Measurements from ENCODE around the gene EXPH5.
A peak's percentile ranks its signal among the peaks of the same experiment; 100 is the strongest.
"Not testable (repeated sequence)": the region's sequence is repeated elsewhere in the genome, so short reads cannot be mapped to it uniquely, and the experiment has no call there.

Gene EXPH5

DNA sequence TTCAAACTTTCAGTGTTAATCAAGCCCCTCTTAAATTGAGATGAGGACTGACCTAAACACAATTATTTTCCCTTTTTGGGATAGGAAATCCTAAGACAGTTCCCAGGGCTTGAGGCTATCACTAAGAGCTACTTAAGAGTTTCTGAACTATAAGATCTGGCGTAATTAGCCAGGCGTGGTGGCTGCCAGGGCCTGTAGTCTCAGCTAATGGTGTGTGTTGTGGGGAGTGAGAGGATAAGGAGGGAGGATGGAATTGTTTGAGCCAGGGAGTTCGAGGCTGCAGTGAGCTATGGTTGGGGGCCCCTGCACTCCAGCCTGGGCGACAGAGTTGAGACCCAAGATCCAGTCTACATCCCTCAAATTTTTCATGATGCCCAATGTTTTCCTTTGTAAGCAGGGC, 23.5 kb upstream of the EXPH5 start:
- no peak for DNase-seq (ENCODE audit: low spot score in 2 of 2)
- H3K36me3 Mint-ChIP-seq = no peaks in the 10 kb centered on the region
- H3K4me3 Mint-ChIP-seq = no peak overlapping the region
- H3K4me1 Mint-ChIP-seq = no peaks in the 10 kb centered on the region
- H3K27ac Mint-ChIP-seq = no peak overlapping the region
- no peaks in the 10 kb centered on the region for H3K9me3 Mint-ChIP-seq
- no peak for ATAC-seq

DNA sequence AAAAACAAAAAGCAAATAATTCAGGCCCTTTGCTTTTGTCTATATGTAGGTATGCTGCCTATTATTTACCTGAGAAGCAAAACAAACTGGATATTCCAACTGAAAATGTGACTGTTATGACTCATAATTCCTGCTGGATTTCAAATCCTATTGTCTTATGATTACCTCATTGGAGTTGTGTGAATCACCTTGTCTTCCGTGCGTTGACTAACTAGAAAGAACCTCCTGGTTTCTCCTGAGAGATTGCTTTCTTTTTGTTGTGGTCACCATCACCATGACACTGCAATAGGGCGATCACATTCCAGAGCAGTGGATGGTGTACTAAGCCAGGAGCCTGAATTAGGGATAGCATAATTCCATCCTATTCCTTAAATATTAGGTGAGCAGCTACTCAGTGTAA, 23.0 kb upstream of the EXPH5 start:
- ATAC-seq (no peak), DNase-seq (ENCODE audit: low spot score in 2 of 2) (no peak)
- no peaks in the 10 kb centered on the region for H3K4me1 Mint-ChIP-seq
- H3K36me3 Mint-ChIP-seq = no peaks in the 10 kb centered on the region
- no peak overlapping the region for H3K27ac Mint-ChIP-seq
- H3K9me3 Mint-ChIP-seq = no peaks in the 10 kb centered on the region
- no peak overlapping the region for H3K4me3 Mint-ChIP-seq

DNA sequence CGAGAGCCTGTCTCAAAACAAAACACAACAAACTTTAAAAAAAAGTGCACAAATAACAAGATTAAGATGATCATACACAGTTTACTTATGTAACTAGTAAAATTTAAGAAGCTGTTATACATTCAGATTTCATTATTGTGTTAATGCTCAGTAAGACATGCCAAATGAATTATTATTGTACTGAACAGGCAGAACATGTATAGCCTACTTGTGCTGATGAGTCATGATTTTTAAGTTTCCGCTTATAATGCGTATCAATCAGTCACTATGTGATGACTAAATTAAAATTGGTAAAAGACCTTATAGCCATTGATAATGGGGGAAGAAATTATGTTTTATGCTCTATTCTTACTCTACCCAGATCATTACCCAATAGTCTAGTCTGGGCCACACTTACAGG, 20.5 kb upstream of the EXPH5 start:
- DNase-seq (ENCODE audit: low spot score in 2 of 2) (no peak), ATAC-seq (no peak)
- H3K4me3 Mint-ChIP-seq = no peak overlapping the region
- H3K36me3 Mint-ChIP-seq = no peaks in the 10 kb centered on the region
- H3K27ac Mint-ChIP-seq = no peak overlapping the region
- no peaks in the 10 kb centered on the region for H3K9me3 Mint-ChIP-seq
- H3K4me1 Mint-ChIP-seq = no peaks in the 10 kb centered on the region

DNA sequence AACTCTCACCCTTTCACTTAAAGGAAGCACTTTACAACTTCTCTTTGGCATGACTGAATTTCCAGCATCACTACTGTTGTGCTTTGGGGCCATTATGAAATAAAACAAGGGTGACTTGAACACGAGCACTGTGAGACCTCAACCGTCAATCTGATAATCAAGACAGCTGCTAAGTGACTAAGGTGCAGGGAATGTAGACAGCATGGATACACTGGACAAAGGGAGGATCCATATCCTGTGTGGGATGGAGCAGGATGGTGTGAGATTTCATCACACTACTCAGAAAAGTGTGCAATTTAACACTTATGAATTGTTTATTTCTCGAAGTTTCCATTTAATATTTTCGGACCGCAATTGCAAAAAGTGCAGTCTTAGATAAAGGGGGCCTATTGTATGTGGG, 16.1 kb upstream of the EXPH5 start:
- no peak for ATAC-seq
- H3K4me3 Mint-ChIP-seq = no peak overlapping the region

DNA sequence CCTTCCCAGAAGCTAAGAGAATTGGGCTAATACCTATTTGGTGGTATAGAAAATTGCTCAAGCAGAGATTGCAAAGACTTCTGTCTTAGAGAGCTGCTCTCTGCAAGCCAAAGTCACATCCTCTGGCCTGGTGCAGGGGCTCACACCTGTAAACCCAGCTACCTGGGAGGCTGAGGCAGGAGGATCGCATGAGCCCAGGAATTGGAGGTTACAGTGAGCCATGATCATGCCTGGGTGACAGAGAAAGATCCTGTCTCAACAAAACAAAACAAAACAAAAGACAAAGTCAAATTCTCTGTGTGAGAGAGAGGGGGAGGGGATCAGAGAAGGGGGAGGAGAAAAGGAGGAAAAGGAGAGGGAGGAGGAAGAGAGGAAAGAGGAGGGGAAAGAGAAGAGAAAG, 15.0 kb upstream of the EXPH5 start:
- DNase-seq (ENCODE audit: low spot score in 2 of 2) (no peak), ATAC-seq (no peak)
- H3K27ac Mint-ChIP-seq = no peak overlapping the region
- H3K9me3 Mint-ChIP-seq = no peaks in the 10 kb centered on the region
- H3K4me1 Mint-ChIP-seq = no peaks in the 10 kb centered on the region
- H3K4me3 Mint-ChIP-seq = no peak overlapping the region
- H3K36me3 Mint-ChIP-seq = no peaks in the 10 kb centered on the region

More for the DNA sequence above, 16.1 kb upstream of the EXPH5 start:
- Mint-ChIP-seq H3K36me3 (no peaks in the 10 kb centered on the region), H3K4me1 (no peaks in the 10 kb centered on the region), H3K27ac (no peak overlapping the region), H3K9me3 (no peaks in the 10 kb centered on the region)
- no peak for DNase-seq (ENCODE audit: low spot score in 2 of 2)

DNA sequence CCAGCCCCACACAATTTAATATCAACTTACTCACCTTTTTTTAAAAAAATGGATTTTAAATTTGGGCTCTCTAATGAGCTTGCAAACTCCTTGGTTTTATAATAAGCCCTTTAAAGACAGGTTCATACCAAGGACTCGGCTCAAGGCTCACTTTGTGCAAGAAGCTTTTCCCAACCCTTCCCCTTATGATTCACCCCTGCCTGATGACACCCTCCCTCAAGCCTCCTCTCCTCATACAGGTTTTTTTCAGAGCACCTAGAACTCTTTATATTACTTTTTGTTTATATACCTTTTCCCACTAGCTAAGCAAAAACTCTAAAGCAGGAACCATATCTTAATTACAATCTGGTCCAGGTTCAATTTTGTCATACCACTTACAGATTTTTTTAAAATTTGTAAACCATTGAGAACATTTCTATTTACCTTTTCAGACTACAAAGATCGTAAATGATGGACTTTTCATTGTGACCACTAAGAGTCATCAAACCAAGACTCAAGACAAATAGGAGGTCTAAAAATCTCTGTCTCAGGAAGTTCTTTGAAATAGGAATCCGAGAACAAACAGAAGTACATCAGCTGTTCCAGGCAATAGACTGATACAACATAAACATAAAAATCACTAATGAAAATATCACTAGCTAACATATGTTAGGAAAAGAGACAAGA, 13.1 kb upstream of the EXPH5 start:
- Mint-ChIP-seq H3K36me3 (no peaks in the 10 kb centered on the region), H3K4me3 (no peak overlapping the region), H3K9me3 (no peaks in the 10 kb centered on the region), H3K27ac (no peak overlapping the region), H3K4me1 (no peaks in the 10 kb centered on the region)
- DNase-seq (ENCODE audit: low spot score in 2 of 2) (no peak), ATAC-seq (no peak)

DNA sequence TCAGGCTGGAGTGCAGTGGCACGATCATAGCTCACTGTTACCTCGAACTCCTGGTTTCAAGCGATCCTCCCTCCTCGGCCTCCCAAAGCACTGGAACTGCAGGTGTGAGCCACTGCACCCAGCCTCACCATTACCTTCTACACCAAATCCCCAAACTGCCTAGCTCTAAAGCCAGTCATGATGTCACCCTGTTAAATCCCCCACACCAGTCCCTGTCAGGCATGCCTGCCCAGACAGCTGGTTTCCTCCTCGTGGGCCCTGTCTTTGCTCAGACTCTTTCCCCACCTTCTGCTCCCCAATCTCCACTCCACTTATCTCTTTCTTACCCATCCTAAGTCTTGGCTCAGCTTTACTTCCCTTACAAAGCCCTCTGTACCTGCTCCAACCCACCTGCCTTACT, 12.5 kb upstream of the EXPH5 start:
- no peak for DNase-seq (ENCODE audit: low spot score in 2 of 2)
- Mint-ChIP-seq H3K9me3 (no peaks in the 10 kb centered on the region), H3K36me3 (no peaks in the 10 kb centered on the region), H3K4me3 (no peak overlapping the region), H3K27ac (no peak overlapping the region), H3K4me1 (no peaks in the 10 kb centered on the region)
- ATAC-seq = no peak

DNA sequence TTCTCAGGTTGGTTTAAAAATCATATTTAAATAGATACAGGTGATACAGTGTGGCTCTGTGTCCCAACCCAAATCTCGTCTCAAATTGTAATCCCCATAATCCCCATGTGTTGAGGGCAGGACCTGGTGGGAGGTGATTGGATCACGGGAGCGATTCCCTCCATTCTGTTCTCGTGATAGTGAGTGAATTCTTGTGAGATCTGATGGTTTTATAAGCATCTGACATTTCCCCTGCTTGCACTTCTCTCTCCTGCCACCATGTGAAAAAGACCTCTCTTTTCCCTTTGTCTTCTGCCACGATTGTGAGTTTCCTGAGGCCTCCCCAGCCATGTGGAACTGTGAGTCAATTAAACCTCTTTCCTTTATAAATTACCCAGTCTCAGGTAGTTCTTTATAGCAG, 9.2 kb upstream of the EXPH5 start:
- not testable (repeated sequence) for H3K4me3 Mint-ChIP-seq, H3K9me3 Mint-ChIP-seq

DNA sequence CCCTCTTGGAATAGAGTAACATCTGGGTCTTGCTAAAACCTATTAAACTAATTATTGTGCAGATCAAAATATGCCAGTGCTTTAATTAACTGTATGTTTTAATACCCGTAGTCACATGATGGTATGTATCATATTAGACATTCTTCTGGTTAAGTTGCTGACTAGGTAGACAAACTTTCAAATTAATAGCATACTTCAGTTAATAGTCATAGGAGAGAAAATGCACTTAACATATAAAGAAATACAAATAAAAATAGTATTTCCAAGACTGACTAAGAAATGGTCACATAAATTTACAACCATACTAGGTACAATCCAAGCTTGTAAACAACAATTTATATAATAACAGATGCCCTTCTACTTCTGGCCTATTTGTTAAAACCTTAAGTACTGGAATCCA, 7.6 kb upstream of the EXPH5 start:
- no peak for DNase-seq (ENCODE audit: low spot score in 2 of 2)

More for the DNA sequence above, 9.2 kb upstream of the EXPH5 start:
- ATAC-seq; H3K27ac Mint-ChIP-seq; H3K4me1 Mint-ChIP-seq; DNase-seq (ENCODE audit: low spot score in 2 of 2); H3K36me3 Mint-ChIP-seq: not testable (repeated sequence)

DNA sequence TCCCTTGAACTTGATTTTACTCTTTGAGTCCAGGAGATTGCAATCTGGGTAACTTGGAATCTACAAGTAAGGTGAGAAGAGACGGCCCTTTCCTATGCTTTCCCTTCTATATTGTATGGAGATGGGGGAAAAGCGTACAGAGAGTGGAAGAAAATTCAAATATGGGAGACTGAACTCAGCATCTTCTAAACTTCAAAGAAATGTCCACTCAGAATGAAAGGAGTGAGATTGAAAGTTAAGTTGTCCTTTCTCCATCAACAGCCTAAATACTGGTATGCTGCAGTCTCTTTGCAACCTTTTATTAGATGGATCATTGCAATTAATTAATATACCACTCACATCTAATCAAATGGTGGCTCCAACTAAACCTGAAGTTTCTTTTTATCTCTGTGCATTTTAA, 6.4 kb upstream of the EXPH5 start:
- Mint-ChIP-seq H3K27ac (no peak overlapping the region), H3K4me1 (no peaks in the 10 kb centered on the region), H3K4me3 (no peak overlapping the region), H3K36me3 (no peaks in the 10 kb centered on the region), H3K9me3 (no peaks in the 10 kb centered on the region)
- no peak for DNase-seq (ENCODE audit: low spot score in 2 of 2)
- no peak for ATAC-seq

More for the DNA sequence above, 7.6 kb upstream of the EXPH5 start:
- H3K27ac Mint-ChIP-seq = no peak overlapping the region
- no peaks in the 10 kb centered on the region for H3K4me1 Mint-ChIP-seq
- H3K4me3 Mint-ChIP-seq = no peak overlapping the region
- no peak for ATAC-seq
- H3K9me3 Mint-ChIP-seq = no peaks in the 10 kb centered on the region
- no peaks in the 10 kb centered on the region for H3K36me3 Mint-ChIP-seq

DNA sequence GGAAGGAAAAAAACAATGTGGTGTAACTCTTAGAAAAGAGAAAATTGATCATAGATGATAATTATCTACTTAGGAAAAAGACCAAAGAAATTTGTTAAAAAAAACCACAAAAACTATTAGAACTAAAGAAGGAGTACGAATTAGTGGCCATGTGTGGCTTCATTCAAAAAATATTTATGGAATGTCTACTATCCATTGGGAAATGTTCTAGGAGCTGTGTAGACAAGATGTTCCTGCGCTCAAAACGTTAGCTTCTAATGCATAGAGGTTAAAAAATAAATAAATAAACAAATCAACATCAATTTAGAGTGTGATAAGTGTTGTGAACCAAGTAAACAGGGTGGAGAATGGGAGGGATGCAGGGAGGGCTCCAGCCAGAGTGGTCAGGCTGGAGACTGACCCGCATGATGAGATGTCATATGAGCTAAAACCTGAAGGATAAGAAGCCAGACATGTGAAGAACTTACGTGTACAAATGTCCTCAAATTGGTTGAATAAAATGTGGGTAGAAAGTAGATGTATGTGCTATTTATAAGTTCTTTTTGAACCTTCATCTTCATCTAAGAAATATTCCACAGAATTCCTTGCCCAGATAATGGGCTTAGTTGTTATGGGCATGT, 4.3 kb upstream of the EXPH5 start:
- no peak overlapping the region for H3K4me3 Mint-ChIP-seq
- no peaks in the 10 kb centered on the region for H3K36me3 Mint-ChIP-seq
- DNase-seq (ENCODE audit: low spot score in 2 of 2) = no peak
- peaks cover 10% of the 10 kb centered on the region for H3K4me1 Mint-ChIP-seq
- no peak for ATAC-seq
- H3K27ac Mint-ChIP-seq = no peak overlapping the region
- H3K9me3 Mint-ChIP-seq = no peaks in the 10 kb centered on the region

DNA sequence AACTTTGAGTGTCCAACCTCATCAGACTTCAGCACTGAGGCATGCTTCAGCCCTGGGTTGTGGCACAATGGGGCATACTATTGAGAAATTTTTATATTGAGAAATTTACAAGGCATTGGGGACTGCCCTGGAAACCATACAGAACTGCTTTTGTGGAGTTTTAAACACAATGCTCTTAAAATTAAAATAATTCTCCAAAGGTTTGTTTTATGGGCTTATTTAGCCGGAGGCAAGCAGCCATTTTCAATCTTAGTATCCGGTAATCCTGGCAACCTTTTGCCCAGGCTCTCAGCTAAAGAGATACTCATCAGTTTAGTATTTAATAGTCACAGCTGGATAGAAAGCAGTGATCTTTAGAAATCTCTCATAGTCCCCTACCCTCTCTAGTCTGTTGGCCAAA, 3.1 kb upstream of the EXPH5 start:
- H3K36me3 Mint-ChIP-seq = no peaks in the 10 kb centered on the region
- ATAC-seq (no peak), DNase-seq (ENCODE audit: low spot score in 2 of 2) (no peak)
- peaks cover 15% of the 10 kb centered on the region for H3K4me1 Mint-ChIP-seq
- H3K9me3 Mint-ChIP-seq = no peaks in the 10 kb centered on the region
- H3K4me3 Mint-ChIP-seq = no peak overlapping the region
- no peak overlapping the region for H3K27ac Mint-ChIP-seq

DNA sequence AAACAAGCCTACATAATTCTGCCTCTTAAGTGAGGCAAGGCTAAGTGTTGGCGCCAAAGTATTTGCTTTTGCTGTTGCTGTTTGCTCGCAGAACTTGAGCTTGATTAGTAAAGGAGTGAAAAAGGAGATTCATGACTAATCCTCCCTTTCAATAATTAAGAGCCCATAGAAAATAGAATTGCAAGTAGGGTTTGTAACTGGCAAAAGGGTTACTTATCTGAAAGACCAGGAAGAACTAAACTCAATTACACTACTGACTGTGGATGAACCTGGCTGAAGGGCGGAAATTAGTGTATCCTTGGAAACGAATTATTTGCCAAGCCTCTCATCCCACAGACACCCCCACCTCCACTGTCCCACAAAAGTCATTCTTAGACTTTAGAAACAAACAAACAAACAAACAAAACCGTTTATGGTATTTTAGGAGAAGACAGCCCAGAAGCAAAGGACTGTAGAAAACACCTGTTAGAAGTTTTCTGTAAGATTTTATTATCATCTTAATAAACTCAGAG, 411 bp upstream of the EXPH5 start:
- H3K4me3 Mint-ChIP-seq = peak overlapping the region; percentile 91
- no peak overlapping the region for H3K27ac Mint-ChIP-seq
- no peak for DNase-seq (ENCODE audit: low spot score in 2 of 2)
- H3K36me3 Mint-ChIP-seq = no peaks in the 10 kb centered on the region
- no peak for ATAC-seq
- peaks cover 15% of the 10 kb centered on the region for H3K4me1 Mint-ChIP-seq
- H3K9me3 Mint-ChIP-seq = no peaks in the 10 kb centered on the region

DNA sequence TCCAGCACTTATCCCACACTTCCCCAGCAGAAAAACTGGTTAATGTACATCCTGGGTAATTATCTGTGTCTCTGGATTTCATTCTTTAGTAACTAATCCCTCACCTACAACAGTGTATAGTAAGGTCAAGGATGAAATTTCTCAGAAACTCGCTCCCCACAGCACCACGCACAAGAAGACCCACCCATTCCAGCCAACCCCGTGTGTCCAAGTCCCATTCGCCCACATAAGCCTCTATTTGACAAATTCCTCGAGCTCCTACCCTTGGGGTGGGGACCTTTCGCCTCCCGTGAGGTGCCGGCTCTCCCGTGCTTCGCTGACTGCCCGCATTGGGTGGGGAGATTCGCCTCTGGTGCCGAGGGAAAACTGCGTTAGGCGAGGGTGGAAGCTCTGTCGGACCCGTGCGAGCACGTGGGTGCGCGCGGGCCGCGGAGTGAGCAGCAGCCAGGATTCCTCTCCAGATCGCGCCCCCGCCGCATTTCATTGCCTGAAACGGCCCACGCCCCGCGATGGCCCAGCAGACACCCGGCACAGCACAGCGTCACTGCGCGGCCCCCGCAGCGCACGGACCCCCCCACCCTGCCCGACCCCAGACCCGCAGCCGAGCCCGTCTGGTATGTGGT, 866 bp downstream of the EXPH5 start:
- H3K4me3 Mint-ChIP-seq = peak overlapping the region; percentile 91
- H3K36me3 Mint-ChIP-seq = no peaks in the 10 kb centered on the region
- peak overlapping the region; percentile 91 for H3K27ac Mint-ChIP-seq
- peak; percentile 45 for ATAC-seq
- DNase-seq (ENCODE audit: low spot score in 2 of 2) = peak; percentile 18 to 56
- H3K4me1 Mint-ChIP-seq = peaks cover 15% of the 10 kb centered on the region
- no peaks in the 10 kb centered on the region for H3K9me3 Mint-ChIP-seq

DNA sequence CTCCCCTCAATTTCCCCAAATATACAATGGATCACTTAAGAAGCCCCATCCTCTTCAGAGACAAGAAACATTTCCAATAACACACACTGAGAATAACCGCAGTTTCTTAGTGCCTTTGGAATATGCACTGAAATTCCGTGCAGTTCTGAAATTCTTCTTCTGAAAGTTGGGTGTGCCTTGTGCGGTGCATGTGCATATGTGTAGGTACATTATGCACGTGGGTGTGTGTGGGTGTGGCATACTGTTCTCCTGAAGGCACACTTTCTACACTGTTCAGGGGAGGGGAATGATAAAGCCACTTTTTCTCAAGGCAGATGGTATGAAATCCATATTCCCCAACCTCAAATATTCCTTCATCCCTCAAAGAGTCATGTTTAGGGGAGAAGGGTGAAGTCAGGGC, 1.7 kb downstream of the EXPH5 start:
- Mint-ChIP-seq H3K27ac (no peak overlapping the region), H3K4me3 (peak overlapping the region; percentile 91)

DNA sequence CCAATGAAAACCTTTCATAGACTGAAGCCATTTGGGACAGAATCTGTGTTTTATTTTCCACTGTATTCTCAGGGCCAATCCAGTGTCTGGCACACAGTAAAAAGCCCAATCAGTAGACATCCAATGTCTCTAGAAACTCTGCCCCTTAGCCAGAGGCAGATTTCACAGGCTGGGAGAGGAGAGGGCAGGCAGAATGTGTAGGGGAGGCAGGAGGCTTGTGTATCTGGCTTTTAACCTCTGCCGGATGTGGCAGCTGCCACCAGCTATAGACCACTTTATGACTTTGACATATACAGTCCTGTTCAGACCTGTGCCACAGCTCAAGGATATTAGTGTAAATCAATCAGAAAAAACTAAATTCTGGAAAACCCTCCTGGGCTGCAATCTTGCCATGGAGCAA, 4.4 kb downstream of the EXPH5 start:
- Mint-ChIP-seq H3K27ac (no peak overlapping the region), H3K4me1 (peaks cover 15% of the 10 kb centered on the region), H3K4me3 (no peak overlapping the region), H3K36me3 (no peaks in the 10 kb centered on the region), H3K9me3 (no peaks in the 10 kb centered on the region)
- DNase-seq (ENCODE audit: low spot score in 2 of 2) (no peak), ATAC-seq (no peak)

More for the DNA sequence above, 1.7 kb downstream of the EXPH5 start:
- H3K4me1 Mint-ChIP-seq = peaks cover 15% of the 10 kb centered on the region
- DNase-seq (ENCODE audit: low spot score in 2 of 2) = no peak
- no peak for ATAC-seq
- no peaks in the 10 kb centered on the region for H3K9me3 Mint-ChIP-seq
- no peaks in the 10 kb centered on the region for H3K36me3 Mint-ChIP-seq

Data from stimulated activated effector memory CD8-positive, alpha-beta T cell treated with anti-CD3 and anti-CD28 coated beads, Interleukin-12 subunit alpha, Interleukin-12 subunit beta, amount 100 ng/mL, for 72 hours (primary cell).